Measurements from ENCODE around the gene EIF2D.
"Not testable (repeated sequence)": the region's sequence is repeated elsewhere in the genome, so short reads cannot be mapped to it uniquely, and the experiment has no call there.

EIF2D gene

GRCh38 chr1:206586501-206587445, 25.5 kb downstream of the EIF2D start:
- Histone ChIP-seq H3K9ac (ENCODE audit: low read depth, low read length) (no peak overlapping the region), H3K36me3 (ENCODE audit: control insufficient read depth, insufficient read depth, low read length) (peaks cover 25% of the 10 kb centered on the region; the same call in 1 of the 2 replicates), H3K4me3 (ENCODE audit: low read depth, low read length) (no peak overlapping the region), H3K9me3 (ENCODE audit: control insufficient read depth, insufficient read depth, low read length) (no peaks in the 10 kb centered on the region), H3K4me1 (ENCODE audit: control insufficient read depth, insufficient read depth, low read length) (peaks cover 2% of the 10 kb centered on the region; the same call in 1 of the 2 replicates), H3K27me3 (ENCODE audit: control insufficient read depth, insufficient read depth, low read length) (no peaks in the 10 kb centered on the region), H3K27ac (ENCODE audit: low read depth, low read length) (no peak overlapping the region)

GRCh38 chr1:206584683-206585082, 27.6 kb downstream of the EIF2D start:
- Histone ChIP-seq H3K9me3 (ENCODE audit: control insufficient read depth, insufficient read depth, low read length) (no peaks in the 10 kb centered on the region), H3K27me3 (ENCODE audit: control insufficient read depth, insufficient read depth, low read length) (no peaks in the 10 kb centered on the region), H3K4me3 (ENCODE audit: low read depth, low read length) (no peak overlapping the region), H3K27ac (ENCODE audit: low read depth, low read length) (no peak overlapping the region), H3K36me3 (ENCODE audit: control insufficient read depth, insufficient read depth, low read length) (0 out of 2 replicates have a peak, but pooled peaks cover 8% of the 10 kb centered on the region), H3K9ac (ENCODE audit: low read depth, low read length) (no peak overlapping the region), H3K4me1 (ENCODE audit: control insufficient read depth, insufficient read depth, low read length) (peaks cover 2% of the 10 kb centered on the region; the same call in 1 of the 2 replicates)

- H3K4me3 ChIP-seq (ENCODE audit: low read depth, low read length) = no peak overlapping the region
- H3K9ac ChIP-seq (ENCODE audit: low read depth, low read length) = no peak overlapping the region
Measured at GRCh38 chr1:206583707-206584648, 28.3 kb downstream of the EIF2D start.

GRCh38 chr1:206582971-206583706, 29.1 kb downstream of the EIF2D start:
- H3K9me3 ChIP-seq (ENCODE audit: control insufficient read depth, insufficient read depth, low read length) = no peaks in the 10 kb centered on the region

More at GRCh38 chr1:206583707-206584648, 28.3 kb downstream of the EIF2D start:
- Histone ChIP-seq H3K27me3 (ENCODE audit: control insufficient read depth, insufficient read depth, low read length) (no peaks in the 10 kb centered on the region), H3K27ac (ENCODE audit: low read depth, low read length) (no peak overlapping the region), H3K4me1 (ENCODE audit: control insufficient read depth, insufficient read depth, low read length) (peaks cover 2% of the 10 kb centered on the region; the same call in 1 of the 2 replicates), H3K9me3 (ENCODE audit: control insufficient read depth, insufficient read depth, low read length) (no peaks in the 10 kb centered on the region), H3K36me3 (ENCODE audit: control insufficient read depth, insufficient read depth, low read length) (0 out of 2 replicates have a peak, but pooled peaks cover 2% of the 10 kb centered on the region)

GRCh38 chr1:206582537-206582936, 29.7 kb downstream of the EIF2D start:
- Histone ChIP-seq H3K4me3 (ENCODE audit: low read depth, low read length) (no peak overlapping the region), H3K36me3 (ENCODE audit: control insufficient read depth, insufficient read depth, low read length) (no peaks in the 10 kb centered on the region), H3K27ac (ENCODE audit: low read depth, low read length) (no peak overlapping the region), H3K4me1 (ENCODE audit: control insufficient read depth, insufficient read depth, low read length) (peaks cover 2% of the 10 kb centered on the region; the same call in 1 of the 2 replicates), H3K9me3 (ENCODE audit: control insufficient read depth, insufficient read depth, low read length) (no peaks in the 10 kb centered on the region), H3K27me3 (ENCODE audit: control insufficient read depth, insufficient read depth, low read length) (no peaks in the 10 kb centered on the region), H3K9ac (ENCODE audit: low read depth, low read length) (no peak overlapping the region)

More at GRCh38 chr1:206582971-206583706, 29.1 kb downstream of the EIF2D start:
- Histone ChIP-seq H3K36me3 (ENCODE audit: control insufficient read depth, insufficient read depth, low read length) (no peaks in the 10 kb centered on the region), H3K27ac (ENCODE audit: low read depth, low read length) (no peak overlapping the region), H3K27me3 (ENCODE audit: control insufficient read depth, insufficient read depth, low read length) (no peaks in the 10 kb centered on the region), H3K4me3 (ENCODE audit: low read depth, low read length) (no peak overlapping the region), H3K4me1 (ENCODE audit: control insufficient read depth, insufficient read depth, low read length) (peaks cover 2% of the 10 kb centered on the region; the same call in 1 of the 2 replicates), H3K9ac (ENCODE audit: low read depth, low read length) (no peak overlapping the region)

- H3K36me3 ChIP-seq (ENCODE audit: control insufficient read depth, insufficient read depth, low read length) = no peaks in the 10 kb centered on the region
- no peak overlapping the region for H3K4me3 ChIP-seq (ENCODE audit: low read depth, low read length)
- no peaks in the 10 kb centered on the region for H3K9me3 ChIP-seq (ENCODE audit: control insufficient read depth, insufficient read depth, low read length)
- H3K4me1 ChIP-seq (ENCODE audit: control insufficient read depth, insufficient read depth, low read length) = peaks cover 2% of the 10 kb centered on the region; the same call in 1 of the 2 replicates
- no peaks in the 10 kb centered on the region for H3K27me3 ChIP-seq (ENCODE audit: control insufficient read depth, insufficient read depth, low read length)
- no peak overlapping the region for H3K9ac ChIP-seq (ENCODE audit: low read depth, low read length)
- no peak overlapping the region for H3K27ac ChIP-seq (ENCODE audit: low read depth, low read length)
Measured at GRCh38 chr1:206581571-206581981, 30.7 kb downstream of the EIF2D start.

- not testable (repeated sequence) for H3K4me1 ChIP-seq (ENCODE audit: control insufficient read depth, insufficient read depth, low read length); H3K36me3 ChIP-seq (ENCODE audit: control insufficient read depth, insufficient read depth, low read length); H3K27ac ChIP-seq (ENCODE audit: low read depth, low read length); H3K27me3 ChIP-seq (ENCODE audit: control insufficient read depth, insufficient read depth, low read length); H3K4me3 ChIP-seq (ENCODE audit: low read depth, low read length); H3K9ac ChIP-seq (ENCODE audit: low read depth, low read length); H3K9me3 ChIP-seq (ENCODE audit: control insufficient read depth, insufficient read depth, low read length)
Measured at GRCh38 chr1:206581114-206581497, 31.2 kb downstream of the EIF2D start.

GRCh38 chr1:206580438-206581113, 31.7 kb downstream of the EIF2D start:
- no peaks in the 10 kb centered on the region for H3K36me3 ChIP-seq (ENCODE audit: control insufficient read depth, insufficient read depth, low read length)
- H3K27ac ChIP-seq (ENCODE audit: low read depth, low read length) = no peak overlapping the region
- no peaks in the 10 kb centered on the region for H3K9me3 ChIP-seq (ENCODE audit: control insufficient read depth, insufficient read depth, low read length)
- H3K4me3 ChIP-seq (ENCODE audit: low read depth, low read length) = no peak overlapping the region
- peaks cover 2% of the 10 kb centered on the region; the same call in 1 of the 2 replicates for H3K4me1 ChIP-seq (ENCODE audit: control insufficient read depth, insufficient read depth, low read length)
- no peaks in the 10 kb centered on the region for H3K27me3 ChIP-seq (ENCODE audit: control insufficient read depth, insufficient read depth, low read length)
- no peak overlapping the region for H3K9ac ChIP-seq (ENCODE audit: low read depth, low read length)

- H3K4me3 ChIP-seq (ENCODE audit: low read depth, low read length) = no peak overlapping the region
- no peaks in the 10 kb centered on the region for H3K36me3 ChIP-seq (ENCODE audit: control insufficient read depth, insufficient read depth, low read length)
- no peak overlapping the region for H3K9ac ChIP-seq (ENCODE audit: low read depth, low read length)
- no peaks in the 10 kb centered on the region for H3K27me3 ChIP-seq (ENCODE audit: control insufficient read depth, insufficient read depth, low read length)
- H3K4me1 ChIP-seq (ENCODE audit: control insufficient read depth, insufficient read depth, low read length) = peaks cover 2% of the 10 kb centered on the region; the same call in 1 of the 2 replicates
- H3K9me3 ChIP-seq (ENCODE audit: control insufficient read depth, insufficient read depth, low read length) = no peaks in the 10 kb centered on the region
- no peak overlapping the region for H3K27ac ChIP-seq (ENCODE audit: low read depth, low read length)
Measured at GRCh38 chr1:206579747-206580437, 32.4 kb downstream of the EIF2D start.
